Memory B cell (primary cell): ENCODE results near the gene SPDEF.

Experiments used
- ATAC-seq: fragments of 150-1000 bp; cut with Tn5 transposase; 2 replicates; pipeline ENCODE4 v1.10.0; 2021; ENCODE audit warnings: low read depth, mild to moderate bottlenecking, moderate library complexity
- DNase-seq, 2 donors: peaks; one replicate each; pipeline ENCODE4 v3.0.0; 2022; ENCODE audit warnings: low spot score in 2 of 2
- H3K27ac Mint-ChIP-seq: one replicate; pipeline ENCODE4 v1.8.0; 2022; ENCODE audit warnings: mild to moderate bottlenecking, moderate library complexity, mixed read lengths
- H3K27me3 Mint-ChIP-seq: one replicate; pipeline ENCODE4 v1.8.0; 2022; ENCODE audit warnings: mixed read lengths
- H3K36me3 Mint-ChIP-seq: one replicate; pipeline ENCODE4 v1.8.0; 2022; ENCODE audit warnings: mild to moderate bottlenecking, mixed read lengths
- H3K4me1 Mint-ChIP-seq: one replicate; pipeline ENCODE4 v1.8.0; 2022; ENCODE audit warnings: mixed read lengths
- H3K4me3 Mint-ChIP-seq: one replicate; pipeline ENCODE4 v1.8.0; 2022; ENCODE audit warnings: mild to moderate bottlenecking, moderate library complexity, mixed read lengths
- H3K9me3 Mint-ChIP-seq: one replicate; pipeline ENCODE4 v1.8.0; 2022; ENCODE audit warnings: mixed read lengths

Gene SPDEF

GRCh38 chr6:34575326-34575725, 19.2 kb upstream of the SPDEF start:
- Mint-ChIP-seq H3K27ac (peak overlapping the region; percentile 28), H3K4me3 (no peak overlapping the region), H3K4me1 (no peaks in the 10 kb centered on the region), H3K27me3 (peaks cover 10% of the 10 kb centered on the region), H3K36me3 (no peaks in the 10 kb centered on the region), H3K9me3 (no peaks in the 10 kb centered on the region)
- ATAC-seq (no peak), DNase-seq (no peak)

DNA sequence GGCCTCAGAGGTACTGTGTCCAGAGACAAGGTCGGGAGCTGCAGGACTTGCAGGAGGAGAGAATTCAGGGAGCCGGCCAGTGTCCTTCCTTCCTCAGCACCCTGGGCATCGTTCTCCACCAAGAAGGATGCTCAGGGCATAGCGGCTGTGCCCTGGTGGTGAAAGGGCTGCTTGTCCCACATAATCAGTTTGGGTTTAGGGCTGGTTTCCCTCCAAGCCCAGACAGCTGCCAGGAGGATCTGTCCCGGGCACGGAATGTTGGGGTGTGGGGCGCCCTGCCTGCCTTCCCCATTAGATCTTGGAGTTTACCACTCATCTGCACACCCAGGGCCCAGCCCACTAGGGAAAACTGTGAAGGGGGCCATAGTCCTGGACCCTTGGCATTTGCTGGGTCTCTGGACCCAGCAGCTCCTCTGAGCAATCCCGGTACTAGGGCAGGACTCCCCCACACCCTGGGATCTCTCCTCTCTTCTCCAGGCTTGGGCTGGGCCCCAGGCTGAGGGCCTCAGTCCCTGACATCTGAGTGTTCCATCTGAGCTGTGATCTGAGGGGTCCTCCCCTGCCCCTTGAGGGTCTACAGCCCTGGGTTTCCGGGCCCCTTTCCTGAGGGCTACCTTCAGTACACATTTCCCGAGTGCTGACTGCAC, 18.6 kb upstream of the SPDEF start:
- DNase-seq, result no peak
- Mint-ChIP-seq H3K27ac (peak overlapping the region; percentile 28), H3K4me1 (no peaks in the 10 kb centered on the region), H3K36me3 (no peaks in the 10 kb centered on the region), H3K4me3 (no peak overlapping the region), H3K9me3 (no peaks in the 10 kb centered on the region), H3K27me3 (peaks cover 10% of the 10 kb centered on the region)
- no peak for ATAC-seq

DNA sequence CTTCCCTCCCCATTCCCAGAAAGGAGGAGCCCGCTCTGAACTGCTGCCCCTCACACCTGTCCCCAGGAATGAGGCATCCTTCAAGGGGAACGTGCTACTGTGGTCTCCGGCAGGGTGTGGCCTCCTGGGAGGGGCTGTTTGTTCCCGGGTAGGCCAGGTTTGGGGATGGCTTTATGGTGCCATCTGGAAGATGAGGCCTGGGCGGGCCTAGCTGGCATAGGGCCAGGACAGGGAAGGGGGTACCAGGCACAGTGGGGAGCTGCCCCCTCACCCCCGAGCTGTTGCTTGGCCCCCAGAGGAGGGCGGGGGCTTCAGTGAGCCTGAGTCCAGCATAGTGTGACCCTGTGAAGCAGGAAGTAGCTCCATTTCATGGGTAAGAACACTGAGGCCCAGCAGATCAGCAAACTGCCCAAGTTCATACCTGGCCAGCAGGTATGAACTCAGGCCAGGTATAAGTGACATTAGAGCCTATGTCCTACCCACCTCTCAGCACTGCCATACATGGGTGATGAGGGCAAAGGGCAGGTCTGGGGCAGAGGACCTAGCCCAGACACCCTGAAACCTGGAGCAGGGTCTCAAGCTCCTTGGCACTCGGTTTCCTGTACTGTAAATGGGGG, 17.5 kb upstream of the SPDEF start:
- ATAC-seq (no peak), DNase-seq (no peak)
- no peaks in the 10 kb centered on the region for H3K4me1 Mint-ChIP-seq
- no peaks in the 10 kb centered on the region for H3K36me3 Mint-ChIP-seq
- peaks cover 14% of the 10 kb centered on the region for H3K27me3 Mint-ChIP-seq
- H3K27ac Mint-ChIP-seq, result no peak overlapping the region
- no peaks in the 10 kb centered on the region for H3K9me3 Mint-ChIP-seq
- H3K4me3 Mint-ChIP-seq, result no peak overlapping the region

DNA sequence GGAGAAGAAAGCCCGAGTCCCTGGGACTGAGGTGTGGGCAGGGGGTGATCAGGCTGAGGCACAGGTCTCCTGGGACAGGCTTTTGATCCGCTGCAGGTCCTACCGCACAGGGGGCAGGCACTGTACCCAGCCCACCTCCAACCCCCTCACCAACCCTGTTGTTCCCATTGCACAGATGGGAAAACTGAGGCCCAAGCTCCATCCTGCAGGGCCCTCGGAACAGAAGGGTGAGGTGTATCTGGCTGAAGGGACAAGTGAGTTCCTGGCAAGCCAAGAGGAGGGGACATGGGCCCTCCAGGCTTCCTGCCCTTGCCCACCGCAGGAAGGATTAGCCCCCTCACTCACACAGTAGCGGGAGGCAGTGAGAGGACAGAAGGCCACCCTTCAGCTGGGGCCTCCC, 16.5 kb upstream of the SPDEF start:
- H3K4me1 Mint-ChIP-seq, result no peaks in the 10 kb centered on the region
- DNase-seq (no peak), ATAC-seq (no peak)
- no peak overlapping the region for H3K4me3 Mint-ChIP-seq
- H3K36me3 Mint-ChIP-seq, result no peaks in the 10 kb centered on the region
- no peak overlapping the region for H3K27ac Mint-ChIP-seq
- no peaks in the 10 kb centered on the region for H3K9me3 Mint-ChIP-seq
- H3K27me3 Mint-ChIP-seq, result peaks cover 17% of the 10 kb centered on the region

GRCh38 chr6:34572021-34572420, 15.9 kb upstream of the SPDEF start:
- no peaks in the 10 kb centered on the region for H3K4me1 Mint-ChIP-seq
- peaks cover 17% of the 10 kb centered on the region for H3K27me3 Mint-ChIP-seq
- no peak for ATAC-seq
- H3K27ac Mint-ChIP-seq, result no peak overlapping the region
- H3K36me3 Mint-ChIP-seq, result no peaks in the 10 kb centered on the region
- H3K9me3 Mint-ChIP-seq, result no peaks in the 10 kb centered on the region
- H3K4me3 Mint-ChIP-seq, result no peak overlapping the region
- no peak for DNase-seq

DNA sequence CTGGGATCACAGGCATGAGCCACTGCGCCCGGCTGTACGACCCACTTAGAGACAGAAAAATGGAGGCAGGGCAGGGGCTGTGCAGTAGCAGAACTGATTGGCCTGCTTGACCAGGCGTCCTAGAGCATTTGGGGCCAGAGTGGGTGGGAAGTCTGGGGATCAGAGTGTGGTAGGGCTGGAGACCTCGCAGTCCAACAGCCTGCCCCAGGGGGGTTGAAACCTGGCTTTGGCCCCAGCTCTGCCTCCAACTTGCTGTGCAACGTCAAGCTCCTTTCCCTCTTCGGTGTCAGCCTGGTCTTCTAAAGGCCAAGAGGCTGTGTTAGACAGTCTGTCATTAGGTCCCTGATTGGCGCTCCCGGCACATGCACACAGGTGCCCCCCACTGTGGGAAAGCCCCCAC, 15.3 kb upstream of the SPDEF start:
- DNase-seq (no peak), ATAC-seq (no peak)
- Mint-ChIP-seq H3K27me3 (peaks cover 18% of the 10 kb centered on the region), H3K4me3 (no peak overlapping the region), H3K9me3 (no peaks in the 10 kb centered on the region), H3K36me3 (no peaks in the 10 kb centered on the region), H3K27ac (no peak overlapping the region), H3K4me1 (no peaks in the 10 kb centered on the region)

DNA sequence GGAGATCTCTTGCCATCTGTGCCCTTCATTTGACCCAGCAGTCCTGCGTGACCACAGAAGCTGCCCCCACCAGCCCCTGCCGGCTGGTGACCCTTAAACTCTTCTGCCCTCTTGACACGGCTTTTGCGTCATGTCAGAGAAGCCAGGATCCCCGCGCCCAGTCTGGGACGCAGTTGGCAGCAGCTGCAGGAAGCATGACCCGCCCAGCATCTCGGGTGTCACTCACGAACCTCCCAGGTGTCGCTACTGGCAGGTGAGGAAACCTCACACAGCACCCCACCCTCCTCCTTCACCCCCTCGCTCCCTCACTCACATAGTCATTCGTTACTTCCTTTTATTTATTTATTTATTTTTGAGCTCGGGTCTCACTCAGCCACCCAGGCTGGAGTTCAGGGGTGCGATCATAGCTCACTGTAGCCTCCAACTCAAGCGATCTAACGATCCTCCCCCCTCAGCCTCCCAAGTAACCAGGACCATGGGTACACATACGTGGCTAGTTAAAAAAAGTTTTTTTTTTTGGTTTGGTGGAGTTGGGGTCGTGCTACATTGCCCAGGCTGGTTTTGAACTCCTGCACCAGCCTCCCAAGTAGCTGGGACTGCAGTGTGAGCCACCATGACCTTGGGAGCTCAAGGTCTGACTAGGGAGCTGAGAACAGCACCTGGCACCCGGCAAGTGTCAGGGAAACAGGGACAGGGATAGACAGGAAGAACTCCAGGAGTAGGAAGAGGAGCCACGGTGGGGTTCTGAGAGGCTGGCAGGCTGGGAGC, 14.1 kb upstream of the SPDEF start:
- no peaks in the 10 kb centered on the region for H3K36me3 Mint-ChIP-seq
- no peaks in the 10 kb centered on the region for H3K4me1 Mint-ChIP-seq
- no peak overlapping the region for H3K27ac Mint-ChIP-seq
- no peak for ATAC-seq
- DNase-seq, result no peak
- no peak overlapping the region for H3K4me3 Mint-ChIP-seq
- peaks cover 23% of the 10 kb centered on the region for H3K27me3 Mint-ChIP-seq
- no peaks in the 10 kb centered on the region for H3K9me3 Mint-ChIP-seq

DNA sequence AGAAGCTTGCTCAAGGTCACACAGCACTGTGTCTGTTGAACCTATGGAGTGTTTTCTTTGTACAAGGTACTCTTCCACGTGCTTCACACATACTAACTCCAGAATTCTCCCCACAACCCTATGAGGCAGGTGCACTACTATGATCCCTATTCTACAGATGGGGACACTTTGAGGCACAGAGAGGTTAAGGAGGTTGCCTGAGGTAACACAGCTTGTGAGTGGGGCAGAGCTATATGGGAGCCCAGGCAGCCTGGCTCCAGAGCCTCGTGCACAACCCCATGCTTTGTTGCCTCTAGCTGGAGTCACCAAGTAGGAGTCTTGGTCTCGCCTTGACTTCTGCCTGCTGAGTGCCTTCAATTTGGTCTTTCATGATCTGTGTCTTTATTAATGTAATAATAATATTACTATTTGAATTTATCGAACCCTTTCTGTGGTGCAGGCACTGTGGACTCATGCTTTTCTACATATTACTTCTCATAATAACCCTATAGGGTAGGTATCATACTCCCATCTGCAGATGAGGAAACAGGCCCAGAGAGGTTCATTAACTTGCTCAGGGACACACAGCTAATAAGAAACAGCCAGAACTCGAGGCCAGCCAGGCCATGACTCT, 13.3 kb upstream of the SPDEF start:
- ATAC-seq, result no peak
- Mint-ChIP-seq H3K4me3 (no peak overlapping the region), H3K36me3 (no peaks in the 10 kb centered on the region), H3K4me1 (no peaks in the 10 kb centered on the region), H3K27me3 (peaks cover 23% of the 10 kb centered on the region), H3K27ac (no peak overlapping the region), H3K9me3 (no peaks in the 10 kb centered on the region)
- no peak for DNase-seq

DNA sequence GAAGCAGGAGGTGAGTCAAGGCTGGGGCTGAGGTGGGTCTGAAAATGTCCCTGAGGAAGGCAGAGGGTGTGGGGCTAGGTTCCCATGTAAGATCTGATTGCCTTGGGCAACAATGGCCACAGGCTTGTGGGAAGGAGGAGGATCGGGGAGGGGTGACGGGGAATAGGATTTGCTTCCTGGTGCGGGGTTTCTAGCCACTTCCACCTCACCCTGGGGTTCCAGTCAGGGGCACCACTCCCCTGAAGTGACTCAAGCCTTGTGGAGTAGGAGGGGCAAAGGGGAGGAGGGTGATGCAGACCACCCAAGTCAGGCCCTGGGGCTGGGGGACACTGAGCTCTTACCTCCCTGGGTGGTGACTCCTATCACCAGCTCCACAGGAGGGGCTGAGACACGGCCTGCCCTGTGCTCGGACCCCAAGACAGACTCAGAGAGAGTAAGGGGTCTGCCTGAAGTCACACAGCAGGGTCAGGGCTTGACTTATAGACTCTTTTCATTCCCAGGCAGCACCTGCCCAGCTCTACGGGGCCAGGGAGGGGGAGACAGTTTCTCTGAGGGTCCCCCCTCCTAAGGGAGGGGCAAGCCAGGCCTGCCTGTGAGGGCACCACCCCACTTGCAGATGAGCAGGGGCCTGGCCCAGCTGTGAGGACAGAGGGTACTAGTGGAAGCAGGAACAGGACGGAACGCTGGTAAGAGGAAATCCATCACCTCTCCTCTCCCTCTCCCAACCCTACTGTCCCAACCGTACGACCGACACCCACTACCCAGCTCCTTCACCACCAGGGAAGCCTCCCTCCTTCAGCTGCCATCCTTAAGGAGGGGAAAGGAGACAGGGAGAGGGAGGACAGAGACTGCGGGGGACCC, 12.4 kb upstream of the SPDEF start:
- Mint-ChIP-seq H3K36me3 (no peaks in the 10 kb centered on the region), H3K9me3 (no peaks in the 10 kb centered on the region), H3K27ac (peak overlapping the region; percentile 22), H3K4me3 (no peak overlapping the region), H3K4me1 (no peaks in the 10 kb centered on the region), H3K27me3 (peaks cover 23% of the 10 kb centered on the region)
- DNase-seq (no peak), ATAC-seq (no peak)

DNA sequence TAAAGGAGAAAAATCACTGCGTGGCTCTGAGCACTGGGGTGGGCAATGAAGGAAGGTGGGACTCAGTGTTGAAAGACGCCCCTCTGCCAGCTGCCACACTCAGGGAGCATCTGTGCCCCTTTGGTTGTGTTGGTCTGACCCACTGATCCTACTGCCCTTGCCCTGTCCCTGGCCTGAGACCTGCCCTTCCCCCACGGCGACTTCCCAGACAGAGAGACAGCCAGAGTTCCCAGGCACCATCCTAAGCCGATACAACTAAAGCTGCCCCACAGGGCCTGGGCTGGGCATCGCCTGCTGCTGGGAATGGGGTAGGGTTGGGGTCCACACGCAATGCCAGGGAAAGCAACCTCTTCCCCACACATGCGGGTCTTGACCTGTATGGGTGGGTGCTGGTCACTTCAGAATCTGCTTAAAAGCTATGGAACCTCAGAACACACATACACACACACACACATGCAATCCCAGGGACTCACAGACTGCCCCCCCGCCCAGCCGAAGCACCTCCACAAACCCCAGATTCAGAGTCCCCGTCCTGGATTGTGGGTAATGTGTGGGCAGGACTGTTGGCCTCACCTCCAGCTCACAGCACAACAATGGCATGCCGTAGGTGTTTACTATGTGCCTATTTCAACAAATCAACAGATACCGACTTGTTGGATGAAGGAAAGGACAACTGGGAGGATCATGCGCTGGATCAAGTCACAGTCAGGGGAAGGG, 10.9 kb upstream of the SPDEF start:
- Mint-ChIP-seq H3K36me3 (no peaks in the 10 kb centered on the region), H3K4me1 (no peaks in the 10 kb centered on the region), H3K4me3 (no peak overlapping the region), H3K9me3 (no peaks in the 10 kb centered on the region), H3K27ac (no peak overlapping the region), H3K27me3 (peaks cover 23% of the 10 kb centered on the region)
- ATAC-seq (no peak), DNase-seq (no peak)

DNA sequence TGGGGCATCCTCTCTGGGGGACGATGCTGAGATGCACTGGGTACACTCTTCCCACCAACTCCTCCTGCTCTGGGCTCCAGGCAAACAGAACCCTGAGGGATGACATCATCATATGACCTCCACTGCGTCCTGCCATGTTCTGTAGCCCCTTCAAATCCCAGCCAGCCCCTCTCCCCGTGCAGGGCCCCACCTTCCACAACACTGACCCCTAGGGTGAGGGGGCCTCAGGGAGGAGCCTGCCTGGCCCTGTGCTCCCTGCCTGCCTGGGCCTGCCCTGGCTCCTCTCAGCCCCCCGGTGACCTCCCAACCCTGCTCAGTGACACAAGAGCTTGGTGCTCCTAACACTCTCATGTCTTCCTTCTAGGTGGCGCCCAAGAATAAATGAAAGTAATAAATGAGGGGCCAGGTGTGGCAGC, 9.6 kb upstream of the SPDEF start:
- Mint-ChIP-seq H3K27me3 (peaks cover 19% of the 10 kb centered on the region), H3K27ac (no peak overlapping the region), H3K36me3 (no peaks in the 10 kb centered on the region), H3K9me3 (no peaks in the 10 kb centered on the region), H3K4me1 (no peaks in the 10 kb centered on the region), H3K4me3 (no peak overlapping the region)
- no peak for ATAC-seq
- DNase-seq, result no peak

DNA sequence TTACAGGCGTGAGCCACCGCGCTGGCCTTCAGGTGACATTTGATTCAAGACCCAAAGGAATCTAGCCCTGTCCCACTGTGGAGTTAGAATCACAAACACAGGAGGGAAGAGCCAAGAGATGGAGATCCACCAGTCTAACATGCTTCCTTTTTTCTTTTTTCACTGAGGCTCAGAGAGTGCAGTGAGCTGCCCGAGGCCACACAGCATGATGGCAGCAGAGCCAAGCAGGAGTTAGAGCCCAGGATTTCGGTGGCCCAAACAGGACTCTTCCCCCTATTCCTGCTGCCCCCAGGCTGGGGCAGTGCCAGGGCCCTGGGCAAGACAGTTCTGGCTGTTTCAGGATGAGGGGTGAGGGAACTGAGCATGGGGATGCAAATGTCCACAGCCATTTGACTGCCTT, 8.1 kb upstream of the SPDEF start:
- Mint-ChIP-seq H3K9me3 (no peaks in the 10 kb centered on the region), H3K4me3 (no peak overlapping the region), H3K27me3 (peaks cover 13% of the 10 kb centered on the region), H3K27ac (no peak overlapping the region), H3K36me3 (no peaks in the 10 kb centered on the region), H3K4me1 (no peaks in the 10 kb centered on the region)
- ATAC-seq, result no peak
- DNase-seq, result no peak

- no peak overlapping the region for H3K4me3 Mint-ChIP-seq
- H3K36me3 Mint-ChIP-seq, result no peaks in the 10 kb centered on the region
- H3K27me3 Mint-ChIP-seq, result peaks cover 13% of the 10 kb centered on the region
- no peaks in the 10 kb centered on the region for H3K9me3 Mint-ChIP-seq
- ATAC-seq (no peak), DNase-seq (no peak)
- H3K27ac Mint-ChIP-seq, result no peak overlapping the region
- H3K4me1 Mint-ChIP-seq, result no peaks in the 10 kb centered on the region
Measured at GRCh38 chr6:34563513-34563870, 7.4 kb upstream of the SPDEF start.
